IgD-negative memory B cell (primary cell): Measurements from ENCODE around the gene DACT1. TPM values are rescaled to one million over a fixed set of nuclear protein-coding genes. Genes with fewer than 3 reads are reported as not detected.

Source experiments
- polyA plus RNA-seq: library from polyadenylated mRNA; unstranded; fragments of 300-500 nt; fragmentation: Illumina TruSeq; gene quantifications from one replicate; pipeline ENCODE4 v1.2.3, GENCODE V29; 2021

Gene DACT1
- polyA plus RNA-seq, 1 donor from 2014 or later, result 0.25 TPM

Other genes with a start within 250 kb of the DACT1 start
- gene TOMM20L, start 242.0 kb upstream of the DACT1 start, polyA plus RNA-seq, result not detected
- gene TIMM9, start 210.4 kb upstream of the DACT1 start, polyA plus RNA-seq, result 76.1 TPM
- gene KIAA0586, start 210.2 kb upstream of the DACT1 start, polyA plus RNA-seq, result 17.5 TPM